ENCODE measurements around the gene CAMTA1. TPM values are rescaled to one million over a fixed set of nuclear protein-coding genes. Genes with fewer than 3 reads are reported as not detected.

Gene CAMTA1
- total RNA-seq, 1 experiment from 2014 or later: 60.0 TPM

GRCh38 chr1:6743189-6744101 lies 41.8 kb upstream of the CAMTA1 start:
- no peak overlapping the region for H3K27ac Mint-ChIP-seq (ENCODE audit: unreplicated experiment)
- Histone ChIP-seq H3K27me3 (replicated peaks; ENCODE audit: control insufficient read depth, insufficient read depth, low read length) (no peaks in the 10 kb centered on the region), H3K9me3 (no peaks in the 10 kb centered on the region), H3K36me3 (ENCODE audit: control insufficient read depth, insufficient read depth, low read length) (no peaks in the 10 kb centered on the region), H3K4me1 (no peaks in the 10 kb centered on the region), H3K4me3 (ENCODE audit: low read depth, low read length) (no peak overlapping the region)
- no peak for DNase-seq
- no peak for TF ChIP-seq CTCF (IDR thresholded peaks at IDR 0.05; ENCODE audit: insufficient read depth in 1 of 2, low read depth in 1 of 2, low read length in 1 of 2, severe bottlenecking in 1 of 2, unreplicated experiment in 1 of 2)
- BruUV-seq (replicated peaks): no TSS peak
- POLR2A ChIA-PET: no interaction called here
- no peaks in the 10 kb centered on the region for H3K4me1 Mint-ChIP-seq (ENCODE audit: low read depth, unreplicated experiment)
- peaks cover 3% of the 10 kb centered on the region for H3K27me3 Mint-ChIP-seq (ENCODE audit: insufficient read depth, unreplicated experiment)
- intact Hi-C loops (cut with micrococcal nuclease; ENCODE audit: unreplicated experiment): no loop called here
- no peaks in the 10 kb centered on the region for H3K36me3 Mint-ChIP-seq (ENCODE audit: insufficient read depth, unreplicated experiment)
- CTCF ChIA-PET: no interaction called here
- H3K4me3 Mint-ChIP-seq (ENCODE audit: unreplicated experiment): no peak overlapping the region
- peaks cover 1% of the 10 kb centered on the region for H3K9me3 Mint-ChIP-seq (ENCODE audit: unreplicated experiment)

GRCh38 chr1:6745073-6745472 lies 40.2 kb upstream of the CAMTA1 start:
- H3K36me3 Mint-ChIP-seq (ENCODE audit: insufficient read depth, unreplicated experiment): no peaks in the 10 kb centered on the region
- Histone ChIP-seq H3K27me3 (replicated peaks; ENCODE audit: control insufficient read depth, insufficient read depth, low read length) (no peaks in the 10 kb centered on the region), H3K4me3 (ENCODE audit: low read depth, low read length) (no peak overlapping the region), H3K4me1 (no peaks in the 10 kb centered on the region), H3K36me3 (ENCODE audit: control insufficient read depth, insufficient read depth, low read length) (no peaks in the 10 kb centered on the region), H3K9me3 (no peaks in the 10 kb centered on the region)
- POLR2A ChIA-PET: no interaction called here
- intact Hi-C loops (cut with micrococcal nuclease; ENCODE audit: unreplicated experiment): no loop called here
- BruUV-seq (replicated peaks): no TSS peak
- H3K4me1 Mint-ChIP-seq (ENCODE audit: low read depth, unreplicated experiment): no peaks in the 10 kb centered on the region
- H3K9me3 Mint-ChIP-seq (ENCODE audit: unreplicated experiment): peaks cover 14% of the 10 kb centered on the region
- H3K27me3 Mint-ChIP-seq (ENCODE audit: insufficient read depth, unreplicated experiment): peaks cover 14% of the 10 kb centered on the region
- DNase-seq: no peak
- no peak overlapping the region for H3K4me3 Mint-ChIP-seq (ENCODE audit: unreplicated experiment)
- CTCF ChIA-PET: no interaction called here
- no peak for TF ChIP-seq CTCF (IDR thresholded peaks at IDR 0.05; ENCODE audit: insufficient read depth in 1 of 2, low read depth in 1 of 2, low read length in 1 of 2, severe bottlenecking in 1 of 2, unreplicated experiment in 1 of 2)
- H3K27ac Mint-ChIP-seq (ENCODE audit: unreplicated experiment): no peak overlapping the region

- no peak for TF ChIP-seq CTCF (IDR thresholded peaks at IDR 0.05; ENCODE audit: insufficient read depth in 1 of 2, low read depth in 1 of 2, low read length in 1 of 2, severe bottlenecking in 1 of 2, unreplicated experiment in 1 of 2)
- BruUV-seq (replicated peaks): no TSS peak
- Mint-ChIP-seq H3K36me3 (ENCODE audit: insufficient read depth, unreplicated experiment) (no peaks in the 10 kb centered on the region), H3K4me1 (ENCODE audit: low read depth, unreplicated experiment) (no peaks in the 10 kb centered on the region), H3K27ac (ENCODE audit: unreplicated experiment) (no peak overlapping the region), H3K4me3 (ENCODE audit: unreplicated experiment) (no peak overlapping the region), H3K9me3 (ENCODE audit: unreplicated experiment) (peaks cover 14% of the 10 kb centered on the region), H3K27me3 (ENCODE audit: insufficient read depth, unreplicated experiment) (peaks cover 14% of the 10 kb centered on the region)
- ChIA-PET POLR2A (no interaction called here), CTCF (interaction anchor here (0.6 kb wide), 1 partner anchor 17 kb away, joined by 5 read pairs; no protein-coding TSS in a partner anchor)
- Histone ChIP-seq H3K4me3 (ENCODE audit: low read depth, low read length) (no peak overlapping the region), H3K4me1 (no peaks in the 10 kb centered on the region), H3K36me3 (ENCODE audit: control insufficient read depth, insufficient read depth, low read length) (no peaks in the 10 kb centered on the region), H3K27me3 (replicated peaks; ENCODE audit: control insufficient read depth, insufficient read depth, low read length) (no peaks in the 10 kb centered on the region), H3K9me3 (no peaks in the 10 kb centered on the region)
- intact Hi-C loops (cut with micrococcal nuclease; ENCODE audit: unreplicated experiment): no loop called here
- no peak for DNase-seq
Observed at GRCh38 chr1:6747674-6748073, 37.6 kb upstream of the CAMTA1 start.
